Stimulated activated CD8-positive, alpha-beta memory T cell treated with anti-CD3 and anti-CD28 coated beads, Interleukin-2, amount 100 ng/mL, for 1 hour (primary cell): Measurements from ENCODE around the gene COP1.
"Not testable (repeated sequence)": the region's sequence is repeated elsewhere in the genome, so short reads cannot be mapped to it uniquely, and the experiment has no call there.

Source experiments
- DNase-seq, 2 donors: peaks; one replicate each; pipeline ENCODE4 v3.0.0-alpha.2; 2020; ENCODE audit warnings: low read depth in 2 of 2

Gene COP1

DNA sequence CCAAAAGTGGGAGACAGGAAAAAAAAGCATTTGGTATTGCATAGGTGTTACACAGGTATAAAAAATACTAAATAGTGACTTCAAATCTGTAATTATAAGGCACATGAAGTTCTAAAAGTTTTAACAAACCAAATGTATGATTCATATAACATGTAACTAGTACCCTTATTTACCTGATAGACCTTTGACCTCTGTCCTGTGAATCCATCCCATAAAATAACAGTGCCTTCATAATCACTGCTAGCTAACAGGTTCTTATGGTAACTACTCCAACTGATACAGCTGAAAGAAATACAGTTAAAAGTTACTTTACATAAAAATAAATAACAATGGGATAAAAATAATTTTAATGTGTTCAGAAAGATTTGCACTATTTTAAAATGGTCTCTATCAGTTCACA lies 163.5 kb downstream of the COP1 start:
- DNase-seq, result no peak

DNA sequence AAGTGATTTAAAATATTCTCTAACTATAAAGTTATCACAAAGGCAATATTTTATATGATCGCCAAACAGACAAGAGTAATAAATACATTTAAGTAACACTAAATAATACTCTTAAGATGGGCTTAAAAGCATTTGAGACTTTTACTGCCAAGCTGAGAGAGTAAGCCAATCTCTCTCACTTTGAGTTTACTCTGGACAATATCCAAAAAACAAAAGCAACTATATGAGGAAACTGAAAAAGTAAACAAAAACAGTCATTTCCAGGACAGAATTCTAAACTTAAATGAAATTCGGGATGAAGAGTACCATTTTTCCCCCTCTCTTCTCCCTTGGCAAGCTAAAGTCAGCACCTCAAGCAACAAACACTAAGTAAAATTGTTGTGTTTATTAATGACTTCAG lies 173.2 kb downstream of the COP1 start:
- DNase-seq, result no peak

DNA sequence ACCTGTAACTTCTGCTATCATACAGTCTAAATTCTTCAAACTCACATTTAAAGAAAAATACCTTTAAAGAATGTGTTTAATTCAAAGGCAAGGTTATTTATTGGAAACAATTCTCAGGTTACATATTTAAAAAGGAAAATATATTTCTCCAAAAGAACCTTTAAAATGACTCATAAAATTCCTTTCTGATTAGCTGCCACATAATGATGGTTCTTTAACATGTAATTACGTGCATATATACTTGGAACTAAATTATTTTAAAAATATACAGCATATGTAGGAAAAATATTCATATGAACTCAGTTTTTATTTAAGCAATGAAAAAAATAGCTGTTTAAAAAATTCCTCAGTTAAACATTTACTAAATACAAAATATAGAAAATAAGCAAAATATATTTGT lies 173.6 kb downstream of the COP1 start:
- no peak for DNase-seq

DNA sequence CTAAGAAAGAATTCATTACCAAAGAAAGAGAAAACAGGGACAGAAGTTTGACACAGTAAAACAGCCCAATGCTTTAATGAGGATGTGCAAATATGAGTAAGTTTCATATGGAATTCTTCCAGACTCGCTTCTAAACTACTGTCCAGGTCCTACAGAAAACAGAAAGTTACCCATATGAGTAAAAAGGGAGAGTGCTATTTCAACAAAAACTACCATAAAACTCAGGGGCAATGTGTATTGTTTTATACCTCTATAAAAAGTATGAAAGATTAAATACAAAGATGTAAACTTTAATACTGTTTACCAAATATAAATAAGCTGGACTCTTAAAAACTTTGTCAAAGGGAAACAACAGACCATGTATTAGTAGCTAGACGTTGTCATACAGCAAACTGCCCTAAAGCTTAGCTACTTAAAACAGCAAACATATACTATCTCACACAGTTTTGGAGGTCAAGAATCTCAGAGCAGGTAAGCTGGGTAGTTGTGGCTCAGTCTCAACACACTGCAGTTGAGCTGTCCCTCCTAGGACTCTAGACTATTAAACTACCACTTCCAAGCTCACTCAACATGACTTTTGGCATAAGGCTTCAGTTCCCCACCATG lies 174.9 kb downstream of the COP1 start:
- DNase-seq, result no peak

DNA sequence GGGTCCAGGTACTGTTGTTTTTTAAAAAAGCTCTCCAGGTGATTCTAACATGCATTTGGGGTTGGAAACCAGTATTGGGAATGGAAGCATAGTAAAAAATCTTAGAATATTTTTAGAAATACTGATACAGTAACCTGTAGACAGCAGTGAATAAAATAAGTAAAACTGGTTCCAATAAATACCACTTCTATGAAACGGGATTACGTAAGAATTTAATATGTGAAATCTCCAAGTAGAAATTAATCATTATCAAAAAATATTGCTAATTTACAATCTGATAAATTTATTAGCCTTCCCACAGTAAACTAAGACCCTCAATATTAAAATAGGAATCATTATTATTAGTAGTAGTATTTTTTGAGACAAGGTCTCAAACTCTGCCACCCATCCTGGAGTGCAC lies 177.5 kb downstream of the COP1 start:
- no peak for DNase-seq

DNA sequence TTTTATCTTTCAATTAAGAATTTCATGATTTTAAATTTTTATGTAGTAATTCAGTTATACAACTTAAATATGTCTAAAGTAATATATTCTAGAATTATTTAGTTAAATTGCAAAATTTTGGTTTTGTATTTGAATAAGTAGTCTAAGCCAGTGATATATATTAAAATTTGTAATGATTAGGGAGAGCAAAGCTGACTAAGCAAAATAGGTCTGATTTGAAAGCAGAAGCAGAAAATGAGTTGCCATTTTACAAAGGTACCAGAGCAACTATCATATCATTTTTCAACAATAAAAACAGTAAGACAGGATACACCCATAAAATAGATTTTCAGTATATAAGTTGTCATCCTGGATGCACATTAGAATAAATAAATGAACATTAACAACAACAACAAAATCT lies 177.9 kb downstream of the COP1 start:
- DNase-seq, result no peak

DNA sequence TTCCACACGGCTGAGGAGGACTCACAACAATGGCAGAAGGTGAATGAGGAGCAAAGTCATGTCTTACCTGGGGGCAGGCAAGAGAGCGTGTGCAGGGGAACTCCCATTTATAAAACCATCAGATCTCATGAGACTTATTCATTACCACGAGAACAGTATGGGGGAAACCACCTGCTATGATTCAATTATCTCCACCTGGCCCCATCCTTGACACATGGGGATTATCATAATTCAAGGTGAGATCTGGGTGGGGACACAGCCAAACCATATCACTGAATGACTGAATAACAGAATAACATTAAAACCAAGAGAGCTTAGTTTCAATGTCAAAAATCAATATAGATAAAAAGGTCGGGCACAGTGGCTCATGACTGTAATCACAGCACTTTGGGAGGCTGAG lies 179.2 kb downstream of the COP1 start:
- not testable (repeated sequence) for DNase-seq

DNA sequence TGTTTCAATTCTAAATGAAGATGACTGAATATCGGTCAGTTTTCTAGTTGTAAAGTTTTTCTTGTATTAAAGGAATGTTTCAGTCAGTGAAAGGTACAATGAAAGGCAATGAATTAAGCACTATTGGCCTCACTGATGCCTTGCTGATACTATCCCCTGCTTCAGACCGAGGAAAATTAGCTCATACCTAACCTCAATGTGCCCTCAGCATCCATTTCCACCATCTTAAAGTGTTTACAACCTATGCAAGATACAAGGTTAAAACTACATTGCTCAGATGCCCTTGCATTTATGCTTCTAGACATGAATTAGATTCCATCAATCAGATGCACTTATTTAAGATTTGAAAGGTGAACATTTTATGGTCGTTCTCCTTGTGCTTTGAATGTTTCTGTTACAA lies 184.5 kb downstream of the COP1 start:
- DNase-seq, result no peak

DNA sequence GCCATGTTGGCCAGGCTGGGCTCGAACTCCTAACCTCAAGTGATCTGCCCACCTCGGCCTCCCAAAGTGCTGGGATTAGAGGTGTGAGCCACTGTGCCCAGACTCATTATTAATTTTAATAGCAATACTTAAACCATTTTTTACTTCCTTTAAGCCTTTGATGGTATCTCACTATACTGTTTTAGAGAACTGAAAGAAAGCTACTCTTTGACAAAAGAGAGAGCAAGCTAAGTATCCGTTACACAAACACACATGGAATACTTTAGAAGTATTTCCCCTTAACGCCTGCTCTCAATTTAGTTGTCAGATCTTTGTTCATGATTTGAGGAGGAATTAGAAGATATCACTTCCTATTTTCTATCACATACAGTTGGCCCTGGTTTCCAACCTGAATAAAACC lies 189.4 kb downstream of the COP1 start:
- no peak for DNase-seq

DNA sequence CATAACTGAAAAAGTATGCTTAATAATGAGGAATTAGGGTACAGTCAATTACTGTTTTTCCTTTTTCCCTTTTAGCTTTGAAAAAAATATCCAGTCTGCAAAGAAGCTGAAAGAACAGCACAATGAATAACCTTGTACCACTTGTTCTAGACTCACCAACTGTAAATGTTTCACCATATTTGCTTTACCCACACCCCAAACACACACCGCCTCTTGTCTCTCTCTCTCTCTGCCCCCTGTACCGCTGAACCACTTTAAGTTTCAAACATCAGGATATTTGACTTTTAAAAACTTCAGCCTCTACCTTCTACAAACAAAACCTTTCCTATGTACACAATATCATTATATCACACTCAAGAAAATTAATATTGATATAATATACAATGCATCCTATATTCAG lies 197.1 kb downstream of the COP1 start:
- no peak for DNase-seq

DNA sequence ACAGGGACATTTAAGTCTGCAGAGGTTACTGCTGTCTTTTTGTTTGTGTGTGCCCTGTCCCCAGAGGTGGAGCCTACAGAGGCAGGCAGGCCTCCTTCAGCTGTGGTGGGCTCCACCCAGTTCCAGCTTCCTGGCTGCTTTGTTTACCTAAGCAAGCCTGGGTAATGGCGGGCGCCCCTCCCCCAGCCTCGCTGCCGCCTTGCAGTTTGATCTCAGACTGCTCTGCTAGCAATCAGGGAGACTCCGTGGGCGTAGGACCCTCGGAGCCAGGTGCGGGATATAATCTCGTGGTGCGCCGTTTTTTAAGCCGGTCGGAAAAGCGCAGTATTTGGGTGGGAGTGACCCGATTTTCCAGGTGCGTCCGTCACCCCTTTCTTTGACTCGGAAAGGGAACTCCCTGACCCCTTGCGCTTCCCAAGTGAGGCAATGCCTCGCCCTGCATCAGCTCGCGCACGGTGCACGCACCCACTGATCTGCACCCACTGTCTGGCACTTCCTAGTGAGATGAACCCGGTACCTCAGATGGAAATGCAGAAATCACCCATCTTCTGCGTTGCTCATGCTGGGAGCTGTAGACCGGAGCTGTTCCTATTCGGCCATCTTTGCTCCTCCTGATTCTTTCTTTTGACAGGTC lies 199.2 kb downstream of the COP1 start:
- DNase-seq, result not testable (repeated sequence)

DNA sequence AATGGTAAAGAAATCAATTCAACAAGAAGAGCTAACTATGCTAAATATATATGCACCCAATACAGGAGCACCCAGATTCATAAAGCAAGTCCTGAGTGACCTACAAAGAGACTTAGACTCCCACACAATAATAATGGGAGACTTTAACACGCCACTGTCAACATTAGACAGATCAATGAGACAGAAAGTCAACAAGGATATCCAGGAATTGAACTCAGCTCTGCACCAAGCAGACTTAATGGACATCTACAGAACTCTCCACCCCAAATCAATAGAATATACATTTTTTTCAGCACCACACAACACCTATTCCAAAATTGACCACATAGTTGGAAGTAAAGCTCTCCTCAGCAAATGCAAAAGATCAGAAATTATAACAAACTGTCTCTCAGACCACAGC lies 212.4 kb downstream of the COP1 start:
- not testable (repeated sequence) for DNase-seq

DNA sequence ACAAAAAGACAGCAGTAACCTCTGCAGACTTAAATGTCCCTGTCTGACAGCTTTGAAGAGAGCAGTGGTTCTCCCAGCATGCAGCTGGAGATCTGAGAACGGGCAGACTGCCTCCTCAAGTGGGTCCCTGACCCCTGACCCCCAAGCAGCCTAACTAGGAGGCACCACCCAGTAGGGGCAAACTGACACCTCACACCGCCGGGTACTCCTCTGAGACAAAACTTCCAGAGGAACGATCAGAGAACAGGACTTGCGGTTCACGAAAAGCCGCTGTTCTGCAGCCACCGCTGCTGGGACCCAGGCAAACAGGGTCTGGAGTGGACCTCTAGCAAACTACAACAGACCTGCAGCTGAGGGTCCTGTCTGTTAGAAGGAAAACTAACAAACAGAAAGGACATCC lies 214.3 kb downstream of the COP1 start:
- not testable (repeated sequence) for DNase-seq

DNA sequence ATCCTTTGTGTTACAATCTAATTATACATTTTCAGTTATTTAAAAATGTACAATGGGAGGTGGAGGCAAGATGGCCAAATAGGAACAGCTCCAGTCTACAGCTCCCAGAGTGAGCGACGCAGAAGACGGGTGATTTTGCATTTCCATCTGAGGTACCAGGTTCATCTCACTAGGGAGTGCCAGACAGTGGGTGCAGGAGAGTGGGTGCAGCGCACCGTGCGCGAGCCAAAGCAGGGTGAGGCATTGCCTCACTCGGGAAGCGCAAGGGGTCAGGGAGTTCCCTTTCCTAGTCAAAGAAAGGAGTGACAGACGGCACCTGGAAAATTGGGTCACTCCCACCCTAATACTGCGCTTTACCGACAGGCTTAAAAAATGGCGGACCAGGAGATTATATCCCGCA lies 214.9 kb downstream of the COP1 start:
- DNase-seq, result not testable (repeated sequence)

DNA sequence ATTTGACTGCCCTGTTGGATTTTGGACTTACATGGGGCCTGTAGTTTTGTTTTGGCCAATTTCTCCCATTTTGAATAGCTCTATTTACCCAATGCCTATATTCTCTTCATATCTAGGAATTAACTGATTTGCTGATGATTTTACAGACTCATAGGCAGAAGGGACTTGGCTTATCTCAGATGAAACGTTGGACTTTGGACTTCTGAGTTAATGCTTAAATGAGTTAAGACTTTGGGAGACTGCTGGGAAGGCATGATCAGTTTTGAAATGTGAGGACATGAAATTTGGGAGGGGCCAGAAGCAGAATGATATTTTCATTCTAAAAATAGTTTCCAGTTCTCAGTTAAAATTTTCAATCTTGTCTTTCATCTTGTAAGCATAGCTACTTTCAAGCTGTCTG lies 222.3 kb downstream of the COP1 start:
- DNase-seq, result no peak

DNA sequence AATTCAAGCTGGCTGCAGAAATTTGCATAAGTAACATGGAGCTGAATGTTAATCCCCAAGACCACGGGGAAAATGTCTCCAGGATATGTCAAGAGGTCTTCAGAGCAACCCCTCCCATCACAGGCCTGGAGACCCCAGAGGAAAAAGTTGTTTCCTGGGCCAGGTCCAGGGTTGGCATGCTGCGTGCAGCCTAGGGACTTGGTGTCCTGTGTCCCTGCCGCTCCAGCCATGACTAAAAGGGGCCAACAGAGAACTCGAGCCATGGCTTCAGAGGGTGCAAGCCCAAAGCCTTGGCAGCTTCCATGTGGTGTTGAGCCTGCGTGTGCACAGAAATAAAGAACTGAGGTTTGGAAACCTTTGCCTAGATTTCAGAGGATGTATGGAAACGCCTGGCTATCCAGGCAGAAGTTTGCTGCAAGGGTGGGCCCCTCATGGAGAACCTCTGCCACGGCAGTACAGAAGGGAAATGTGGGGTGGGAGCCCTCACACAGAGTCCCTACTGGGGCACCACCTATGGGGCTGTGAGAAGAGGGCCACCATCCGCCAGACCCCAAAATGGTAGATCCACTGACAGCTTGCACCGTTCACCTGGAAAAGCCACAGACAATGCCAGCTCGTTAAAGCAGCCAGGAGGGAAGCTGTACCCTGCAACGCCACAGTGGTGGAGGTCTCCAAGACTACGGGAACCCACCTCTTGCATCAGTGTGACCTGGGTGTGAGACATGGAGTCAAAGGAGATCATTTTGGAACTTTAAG lies 222.9 kb downstream of the COP1 start:
- no peak for DNase-seq

DNA sequence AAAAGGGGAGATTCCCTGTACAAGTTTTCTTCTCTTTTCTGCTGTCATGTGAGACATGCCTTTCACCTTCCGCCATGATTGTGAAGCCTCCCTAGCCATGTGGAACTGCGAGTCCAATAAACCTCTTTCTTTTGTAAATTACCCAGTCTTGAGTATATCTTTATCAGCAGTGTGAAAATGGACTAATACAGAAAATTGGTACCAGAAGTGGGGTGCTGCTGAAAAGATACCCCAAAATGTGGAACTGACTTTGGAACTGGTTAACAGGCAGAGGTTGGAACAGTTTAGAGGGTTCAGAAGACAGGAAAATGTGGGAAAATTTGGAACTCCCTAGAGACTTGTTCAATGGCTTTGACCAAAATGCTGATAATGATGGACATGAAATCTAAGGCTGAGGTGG lies 223.7 kb downstream of the COP1 start:
- not testable (repeated sequence) for DNase-seq

DNA sequence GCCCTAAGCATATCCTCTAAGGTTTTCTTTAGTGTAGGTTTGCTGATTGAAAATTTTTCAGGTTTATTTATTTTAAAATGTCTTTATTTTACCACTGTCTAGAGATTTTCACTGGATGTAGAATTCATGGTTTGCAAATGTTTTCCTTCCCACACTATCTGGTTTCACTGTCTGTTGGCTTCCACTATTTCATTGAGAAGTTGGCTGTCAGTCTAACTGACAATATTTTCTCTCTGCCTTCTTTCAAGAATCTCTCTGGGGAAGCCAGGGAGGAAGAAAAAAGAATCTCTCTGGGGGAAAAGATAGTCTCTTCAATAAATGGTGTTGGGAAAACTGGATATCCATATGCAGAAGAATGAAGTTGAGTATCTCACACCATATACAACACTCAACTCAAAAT lies 226.0 kb downstream of the COP1 start:
- DNase-seq, result no peak

DNA sequence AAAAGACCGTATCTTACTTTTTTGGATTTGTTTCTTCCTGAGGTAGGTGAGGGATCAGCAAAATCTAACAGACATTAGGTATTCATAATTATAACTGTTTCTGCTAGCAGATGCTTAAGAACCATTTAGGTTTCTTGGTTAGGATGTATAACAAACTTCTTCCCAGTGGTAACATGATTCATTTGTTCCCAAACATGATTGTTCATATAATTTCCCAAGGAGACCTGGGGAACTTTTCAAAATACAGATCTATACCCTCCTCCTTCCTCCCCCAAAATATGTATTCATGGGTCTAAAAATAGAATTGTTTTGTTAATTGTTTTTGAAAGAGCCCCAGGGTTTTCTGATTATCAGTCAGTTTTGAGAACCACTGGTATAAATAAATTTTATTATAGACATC lies 228.2 kb downstream of the COP1 start:
- DNase-seq, result no peak

DNA sequence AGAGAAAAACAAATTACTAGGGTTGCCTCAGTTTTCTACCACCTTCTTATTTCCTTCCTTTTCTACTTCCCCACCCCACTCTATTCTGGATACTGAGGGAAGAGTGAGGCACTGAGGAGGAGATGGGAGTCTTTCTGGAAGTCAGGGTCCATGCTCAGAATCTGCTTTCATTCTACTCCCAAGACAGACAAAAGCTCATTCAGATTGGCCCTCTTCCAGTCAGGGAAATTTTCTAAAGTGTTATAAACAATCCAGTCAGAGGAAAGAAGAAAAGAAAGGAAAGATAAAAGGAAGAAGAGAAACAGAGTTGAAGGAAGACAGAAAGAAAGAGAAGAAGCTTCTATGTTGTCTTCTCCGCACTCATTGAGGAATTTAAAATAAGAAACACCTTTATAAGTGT lies 228.6 kb downstream of the COP1 start:
- DNase-seq, result no peak

DNA sequence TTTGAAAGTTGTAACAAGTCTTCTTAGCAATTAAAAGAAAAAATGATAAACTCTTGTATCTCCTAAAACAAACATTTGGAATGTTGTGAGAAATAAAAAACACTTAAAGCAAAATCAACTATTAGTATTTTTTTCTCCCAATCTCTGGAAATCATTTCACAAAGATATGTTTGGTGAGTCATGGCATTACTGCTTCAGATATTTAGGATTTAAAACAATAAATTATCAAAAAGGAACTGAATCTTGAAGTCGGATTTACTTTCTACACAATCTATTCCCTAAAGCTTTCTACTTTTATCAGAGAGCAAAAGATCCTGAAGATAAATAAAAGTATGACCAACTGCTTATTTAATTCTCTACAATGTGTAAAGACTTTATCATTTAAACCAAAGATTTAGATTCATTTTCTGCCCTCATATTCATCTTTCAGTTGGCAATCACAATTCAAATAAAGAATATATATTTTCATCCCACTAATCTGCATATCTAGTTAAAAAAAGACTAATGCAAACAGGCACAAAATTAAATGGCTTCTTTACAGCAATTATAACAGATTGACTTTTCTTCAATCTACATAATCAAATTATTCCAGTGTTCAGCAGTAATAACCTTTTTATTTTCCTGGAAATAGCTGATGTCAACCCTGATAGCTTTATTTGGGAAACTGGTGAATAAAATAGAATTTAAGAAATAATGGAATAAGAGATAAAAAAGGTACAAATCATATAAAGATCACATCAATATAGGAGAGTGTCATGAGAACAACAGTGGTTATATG lies 230.0 kb downstream of the COP1 start:
- no peak for DNase-seq

DNA sequence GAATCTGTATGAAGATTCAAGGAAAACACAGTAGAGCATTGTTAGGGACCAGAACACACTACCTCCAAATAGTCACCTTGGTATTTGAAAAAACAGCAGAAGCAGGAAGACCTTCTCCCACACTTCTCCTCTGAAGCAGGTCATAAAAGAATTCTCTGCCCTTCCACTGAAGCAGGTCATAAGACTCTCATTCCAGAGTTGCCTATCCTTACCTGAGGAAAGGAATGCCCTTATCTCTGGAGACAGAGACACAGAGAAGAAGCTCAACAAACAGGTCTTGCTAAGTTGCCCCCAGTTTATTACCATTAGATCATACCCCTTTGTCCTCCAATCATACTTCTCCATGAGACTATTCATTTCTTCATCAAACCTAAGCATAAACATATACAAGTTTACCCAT lies 237.9 kb downstream of the COP1 start:
- DNase-seq, result no peak
